Measurements from ENCODE around the gene GTPBP2. TPM values are rescaled to one million over a fixed set of nuclear protein-coding genes. Genes with fewer than 3 reads are reported as not detected.

The GTPBP2 gene
- total RNA-seq, 2 donors from 2014 or later: 15.7 to 20.7 TPM

GRCh38 chr6:43628393-43629103, 516 bp downstream of the GTPBP2 start:
- Histone ChIP-seq H3K4me1 (peaks cover 0 to 30% of the 10 kb centered on the region in 2 donors), H3K4me3 (peak overlapping the region; percentile 91 to 99), H3K27me3 (no peaks in the 10 kb centered on the region), H3K9me3 (no peaks in the 10 kb centered on the region), H3K27ac (peak overlapping the region; percentile 98), H3K36me3 (peaks cover 25% of the 10 kb centered on the region)
- DNase-seq (ENCODE audit: low spot score): no peak
- no peak for TF ChIP-seq CTCF (IDR thresholded peaks at IDR 0.05)

GRCh38 chr6:43627008-43627825, 1.8 kb downstream of the GTPBP2 start:
- no peaks in the 10 kb centered on the region for H3K27me3 ChIP-seq
- TF ChIP-seq CTCF (IDR thresholded peaks at IDR 0.05): no peak
- H3K4me1 ChIP-seq: peaks cover 0 to 30% of the 10 kb centered on the region in 2 donors
- no peak overlapping the region for H3K4me3 ChIP-seq
- DNase-seq (ENCODE audit: low spot score): peak; percentile 94
- no peaks in the 10 kb centered on the region for H3K9me3 ChIP-seq
- peaks cover 38% of the 10 kb centered on the region for H3K36me3 ChIP-seq
- H3K27ac ChIP-seq: peak overlapping the region; percentile 98

- TF ChIP-seq CTCF (IDR thresholded peaks at IDR 0.05): no peak
- H3K36me3 ChIP-seq: peaks cover 56% of the 10 kb centered on the region
- no peaks in the 10 kb centered on the region for H3K9me3 ChIP-seq
These were observed 3.6 kb downstream of the GTPBP2 start for GRCh38 chr6:43625393-43625992.

GRCh38 chr6:43624786-43625288, 4.2 kb downstream of the GTPBP2 start:
- TF ChIP-seq CTCF (IDR thresholded peaks at IDR 0.05): no peak
- H3K4me1 ChIP-seq: peaks cover 0 to 25% of the 10 kb centered on the region in 2 donors
- no peak for DNase-seq (ENCODE audit: low spot score)
- peaks cover 62% of the 10 kb centered on the region for H3K36me3 ChIP-seq
- H3K27me3 ChIP-seq: no peaks in the 10 kb centered on the region
- H3K9me3 ChIP-seq: no peaks in the 10 kb centered on the region
- no peak overlapping the region for H3K27ac ChIP-seq
- no peak overlapping the region for H3K4me3 ChIP-seq

More at GRCh38 chr6:43625393-43625992, 3.6 kb downstream of the GTPBP2 start:
- no peak overlapping the region for H3K4me3 ChIP-seq
- no peak for DNase-seq (ENCODE audit: low spot score)
- H3K27ac ChIP-seq: no peak overlapping the region
- peaks cover 0 to 29% of the 10 kb centered on the region in 2 donors for H3K4me1 ChIP-seq
- H3K27me3 ChIP-seq: no peaks in the 10 kb centered on the region

- DNase-seq (ENCODE audit: low spot score): no peak
- Histone ChIP-seq H3K4me1 (peaks cover 0 to 25% of the 10 kb centered on the region in 2 donors), H3K4me3 (no peak overlapping the region), H3K9me3 (no peaks in the 10 kb centered on the region), H3K27ac (no peak overlapping the region), H3K27me3 (no peaks in the 10 kb centered on the region), H3K36me3 (peaks cover 62% of the 10 kb centered on the region)
- TF ChIP-seq CTCF (IDR thresholded peaks at IDR 0.05): no peak
These were observed 4.9 kb downstream of the GTPBP2 start for GRCh38 chr6:43623880-43624785.
